HepG2 (cell line): ENCODE measurements around the gene CIBAR2. TPM values are rescaled to one million over a fixed set of nuclear protein-coding genes. Genes with fewer than 3 reads are reported as not detected.
A peak's percentile ranks its signal among the peaks of the same experiment; 100 is the strongest.

ENCODE experiments used
- BRF2 ChIP-seq: sonication (generic); formaldehyde crosslinking; IDR thresholded peaks from 2 replicates; pipeline ENCODE4 v1.8.1; 2022; ENCODE audit warnings: mild to moderate bottlenecking, missing genetic modification reagents
- EHMT2 ChIP-seq: fragments of 200-600 bp; sonication (generic); IDR thresholded peaks from 2 replicates; pipeline ENCODE4 v1.7.0; 2017; ENCODE audit warnings: antibody characterized with exemption, low read depth, low read length, borderline replicate concordance
- GATA4 ChIP-seq: sonication (generic); IDR thresholded peaks from 2 replicates; pipeline ENCODE4 v1.6.1; 2016; ENCODE audit warnings: antibody characterized with exemption, low read depth, borderline replicate concordance
- GZF1 ChIP-seq: sonication (generic); formaldehyde crosslinking; IDR thresholded peaks from 2 replicates; pipeline ENCODE4 v1.5.1; 2020; ENCODE audit warnings: mild to moderate bottlenecking, missing genetic modification reagents
- KLF16 ChIP-seq, 2 experiments: sonication (generic) in 1 of 2; formaldehyde crosslinking in 1 of 2; IDR thresholded peaks; 2 replicates each; pipeline versions ENCODE4 v1.6.1 to v1.8.0; 2016 to 2023; ENCODE audit warnings: missing genetic modification reagents in 2 of 2, missing compliant biosample characterization in 1 of 2
- LRRFIP1 ChIP-seq: sonication (generic); formaldehyde crosslinking; conservative IDR thresholded peaks from 2 replicates; pipeline ENCODE4 v1.4.0; 2020; ENCODE audit warnings: missing genetic modification reagents
- NFYB ChIP-seq: sonication (generic); formaldehyde crosslinking; IDR thresholded peaks from 2 replicates; pipeline ENCODE4 v1.4.0; 2020; ENCODE audit warnings: missing genetic modification reagents
- NR2F6 ChIP-seq, 2 experiments: IDR thresholded peaks; 2 replicates each; pipeline ENCODE4 v1.6.1; 2016; ENCODE audit warnings: antibody characterized with exemption in 1 of 2, mild to moderate bottlenecking in 1 of 2
- POLR2A ChIP-seq, 2 experiments: IDR thresholded peaks; 2 replicates each; pipeline ENCODE4 v1.6.1; 2011; ENCODE audit warnings: low read depth in 2 of 2, low read length in 2 of 2, mild to moderate bottlenecking in 1 of 2, moderate library complexity in 1 of 2; ENCODE audit not compliant: insufficient read depth in 1 of 2
- SETDB1 ChIP-seq: sonication (generic); formaldehyde crosslinking; IDR thresholded peaks from 2 replicates; pipeline ENCODE4 v1.5.1; 2020; ENCODE audit warnings: missing genetic modification reagents, mild to moderate bottlenecking, borderline replicate concordance
- SIN3A ChIP-seq: IDR thresholded peaks from 2 replicates; pipeline ENCODE4 v1.6.1; 2011; ENCODE audit warnings: low read depth, mild to moderate bottlenecking, control low read depth, low read length, borderline replicate concordance
- TFDP1 ChIP-seq: IDR thresholded peaks from 2 replicates; pipeline ENCODE4 v1.6.1; 2016; ENCODE audit warnings: missing compliant biosample characterization, missing genetic modification reagents, borderline replicate concordance
- THRA ChIP-seq: sonication (generic); formaldehyde crosslinking; IDR thresholded peaks from 2 replicates; pipeline ENCODE4 v1.4.0; 2020; ENCODE audit warnings: missing genetic modification reagents, borderline replicate concordance
- YEATS4 ChIP-seq: sonication (generic); formaldehyde crosslinking; IDR thresholded peaks from 2 replicates; pipeline ENCODE4 v1.4.0; 2020; ENCODE audit warnings: missing genetic modification reagents, borderline replicate concordance
- ZHX1 ChIP-seq: sonication (generic); formaldehyde crosslinking; IDR thresholded peaks from 2 replicates; pipeline ENCODE4 v1.8.1; 2022; ENCODE audit warnings: low read depth, mild to moderate bottlenecking, missing genetic modification reagents
- ZMYM3 ChIP-seq: sonication (generic); formaldehyde crosslinking; IDR thresholded peaks from 2 replicates; pipeline ENCODE4 v1.5.1; 2020; ENCODE audit warnings: mild to moderate bottlenecking, missing genetic modification reagents
- ZNF10 ChIP-seq: sonication (generic); formaldehyde crosslinking; IDR thresholded peaks from 2 replicates; pipeline ENCODE4 v1.4.0; 2020; ENCODE audit warnings: mild to moderate bottlenecking, low read depth, missing genetic modification reagents, borderline replicate concordance
- ZNF879 ChIP-seq: sonication (generic); formaldehyde crosslinking; IDR thresholded peaks from 2 replicates; pipeline ENCODE4 v1.8.1; 2023; ENCODE audit warnings: missing genetic modification reagents
- polyA plus RNA-seq, 8 experiments: library from polyadenylated mRNA; depleted of rRNA in 3 of 8; stranded (reverse) in 7 of 8; unstranded in 1 of 8; fragments of >200 nt; fragmentation: Illumina TruSeq in 4 of 8; extraction: Trizol in 4 of 8; gene quantifications; 2 replicates each; pipeline versions ENCODE4 v1.2.1 to v1.2.3, GENCODE V29; 2011 to 2016; ENCODE audit warnings: low read depth in 4 of 8, missing spikeins in 1 of 8, mixed read lengths in 1 of 8; ENCODE audit not compliant: insufficient read depth in 1 of 8
- total RNA-seq, 5 experiments: library from RNA; depleted of rRNA; stranded (reverse); fragments of >200 nt; fragmentation: Illumina TruSeq; extraction: Trizol; gene quantifications; 2 replicates each; pipeline ENCODE4 v1.2.3, GENCODE V29; 2016; ENCODE audit warnings: low read depth in 1 of 5

CIBAR2 gene
- total and polyA plus RNA-seq, 2 of the 13 experiments (the other 11 are each of a cell fraction or from before 2014, with no cell fraction given) = not detected

GRCh38 chr16:85128079-85128837 lies 16.0 kb upstream of the CIBAR2 start (continued):
- TF ChIP-seq LRRFIP1 (CRISPR knock-in tag) (no peak), ZNF879 (CRISPR knock-in tag) (no peak), ZMYM3 (CRISPR knock-in tag) (peak; percentile 54), GZF1 (no peak), KLF16 (CRISPR knock-in tag; IDR thresholded peaks at IDR 0.05) (no peak), ZHX1 (peak; percentile 31; the same call in 1 of the 2 replicates), NR2F6 (IDR thresholded peaks at IDR 0.05) (0 out of 2 replicates have a peak, but pooled peaks have one; percentile 21), NR2F6 (CRISPR knock-in tag; IDR thresholded peaks at IDR 0.05) (peak; percentile 58), THRA (no peak), GATA4 (no peak), ZNF10 (CRISPR knock-in tag) (no peak), BRF2 (no peak), NFYB (CRISPR knock-in tag) (no peak), YEATS4 (CRISPR knock-in tag) (no peak), TFDP1 (CRISPR knock-in tag) (no peak), SETDB1 (CRISPR knock-in tag) (no peak), POLR2A (IDR thresholded peaks at IDR 0.05; ENCODE audit: insufficient read depth in 1 of 2, low read depth in 2 of 2, low read length in 2 of 2) (no peak), SIN3A (no peak), EHMT2 (no peak)
